AG20443 (cell line): ENCODE measurements around the gene C4orf46.
"Not testable (repeated sequence)": the region's sequence is repeated elsewhere in the genome, so short reads cannot be mapped to it uniquely, and the experiment has no call there.

ENCODE experiments used
- DNase-seq: peaks from one replicate; pipeline ENCODE4 v3.0.0; 2012; ENCODE audit warnings: low spot score, mixed read lengths

Gene C4orf46

DNA sequence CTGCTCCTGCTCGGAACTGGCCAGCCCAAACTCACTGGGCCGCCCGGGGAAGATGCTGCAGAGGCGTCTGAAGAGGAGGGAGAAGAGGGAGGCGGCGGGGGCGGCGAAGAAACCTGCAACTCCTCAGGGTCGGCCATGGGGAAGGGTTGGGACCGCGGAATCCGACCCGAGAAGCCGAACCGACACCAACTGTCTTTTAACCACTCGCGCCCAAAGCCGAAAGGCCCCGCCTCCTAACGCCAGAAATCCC is at the start of gene C4orf46:
C4orf46 (minus strand) TSS at position 223 of the 250 bp plus-strand sequence; CDS start at position 137, 86 bp downstream.
- DNase-seq = no peak

- DNase-seq = no peak
These were observed 44.1 kb upstream of the C4orf46 start for GRCh38 chr4:158715802-158716201.

DNA sequence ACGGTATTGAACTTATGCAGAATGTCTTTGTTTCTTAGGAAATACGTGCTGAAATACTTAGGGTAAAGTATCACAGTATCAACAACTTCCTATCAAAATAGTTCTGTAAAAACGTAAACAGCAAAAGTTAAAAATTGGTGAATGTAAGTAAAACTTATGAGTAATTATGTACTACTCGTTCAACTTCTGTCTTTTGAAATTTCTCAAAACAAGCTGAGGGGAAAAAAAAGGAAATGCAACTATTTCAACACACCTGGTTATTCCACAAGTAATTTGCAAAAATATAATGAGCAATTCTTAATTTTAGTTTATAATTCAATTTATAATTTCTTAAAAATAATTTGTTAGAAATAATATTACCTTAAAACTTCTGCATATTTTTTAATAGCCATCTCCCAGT is 43.2 kb upstream of the C4orf46 start:
- DNase-seq = no peak

DNA sequence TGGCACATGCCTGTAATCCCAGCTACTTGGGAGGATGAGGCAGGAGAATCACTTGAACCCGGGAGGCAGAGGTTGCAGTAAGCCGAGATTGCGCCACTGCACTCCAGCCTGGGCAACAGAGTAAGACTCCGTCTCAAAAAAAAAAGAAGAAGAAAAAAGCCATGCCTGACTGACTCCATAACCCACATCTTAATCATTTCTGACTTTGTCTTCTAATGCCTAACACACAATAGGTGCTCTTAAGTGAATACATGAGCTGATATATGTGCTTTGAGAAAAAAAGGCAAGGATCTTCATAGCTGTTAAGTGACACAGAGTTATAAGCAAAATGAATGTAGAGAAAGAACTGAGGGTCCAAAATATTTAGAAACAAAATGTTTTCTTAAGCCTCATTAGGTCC is 40.9 kb upstream of the C4orf46 start:
- not testable (repeated sequence) for DNase-seq

GRCh38 chr4:158710814-158711213 is 39.1 kb upstream of the C4orf46 start:
- DNase-seq = peak; percentile 20

GRCh38 chr4:158704274-158704673 is 32.6 kb upstream of the C4orf46 start:
- no peak for DNase-seq

- no peak for DNase-seq
These were observed 17.1 kb upstream of the C4orf46 start for GRCh38 chr4:158688813-158689212.

DNA sequence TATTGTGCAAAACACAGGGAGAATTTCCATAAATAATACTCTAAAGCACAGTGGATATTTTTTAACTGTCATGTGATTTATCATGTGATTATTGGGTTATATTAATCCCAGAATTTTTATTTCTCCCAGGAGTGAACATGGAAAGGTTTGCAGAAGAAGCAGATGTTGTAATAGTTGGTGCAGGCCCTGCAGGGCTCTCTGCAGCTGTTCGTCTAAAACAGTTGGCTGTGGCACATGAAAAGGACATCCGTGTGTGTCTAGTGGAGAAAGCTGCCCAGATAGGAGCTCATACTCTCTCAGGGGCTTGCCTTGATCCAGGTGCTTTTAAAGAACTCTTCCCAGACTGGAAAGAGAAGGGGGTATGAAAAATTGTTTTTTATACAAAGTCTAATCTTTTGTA is 10.4 kb upstream of the C4orf46 start:
- no peak for DNase-seq

DNA sequence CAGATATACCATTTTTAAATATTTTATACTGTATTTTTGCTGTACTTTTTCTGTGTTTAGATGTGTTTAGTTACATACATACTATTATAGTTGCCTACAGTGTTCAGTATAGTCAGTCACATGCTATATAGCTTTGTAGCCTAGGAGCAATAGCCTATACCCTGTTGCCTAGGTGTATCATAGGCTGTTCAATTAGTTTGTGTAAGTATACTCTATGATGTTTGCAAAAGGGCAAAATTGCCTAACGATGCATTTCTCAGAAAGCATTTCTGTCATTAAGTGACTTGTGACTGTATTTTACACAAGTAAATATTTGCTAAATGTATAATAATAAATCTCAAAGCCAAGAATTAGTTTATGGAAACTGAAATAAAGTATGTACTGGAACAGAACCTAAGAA is 9.9 kb upstream of the C4orf46 start:
- DNase-seq = no peak

DNA sequence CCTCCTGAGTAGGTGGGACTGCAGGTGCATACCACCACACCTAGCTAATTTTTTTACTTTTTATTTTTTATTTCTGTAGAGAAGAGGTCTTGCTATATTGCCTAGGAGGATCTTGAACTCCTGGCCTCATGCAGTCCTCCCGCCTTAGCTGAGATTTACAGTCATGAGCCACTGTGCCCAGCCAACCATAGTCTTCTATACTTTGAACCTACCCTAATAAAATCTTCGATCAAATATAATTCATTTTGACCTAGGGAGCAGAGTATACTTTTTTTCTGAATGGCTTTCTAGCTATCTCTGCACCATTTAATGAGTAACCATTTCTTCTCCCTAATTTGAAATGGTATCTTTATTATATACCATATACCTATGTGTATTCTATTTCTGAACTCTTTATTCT is 7.1 kb upstream of the C4orf46 start:
- DNase-seq = no peak

DNA sequence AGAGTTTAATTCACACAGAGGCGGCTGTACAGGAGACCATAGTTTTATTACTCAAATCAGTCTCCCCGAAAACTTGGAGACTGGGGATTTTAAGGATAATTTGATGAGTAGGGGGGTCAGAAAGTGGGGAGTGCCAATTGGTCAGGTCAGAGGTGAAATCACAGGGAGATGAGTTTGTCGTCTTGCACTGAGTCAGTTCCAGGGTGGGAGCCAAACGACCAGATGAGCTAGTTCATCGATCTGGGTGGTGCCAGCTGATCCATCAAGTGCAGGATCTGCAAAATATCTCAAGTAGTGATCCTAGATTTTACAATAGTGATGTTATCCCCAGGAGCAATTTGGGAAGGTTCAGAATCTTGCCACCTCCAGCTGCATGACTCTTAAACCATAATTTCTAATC is 4.4 kb upstream of the C4orf46 start:
- DNase-seq = no peak

- DNase-seq = no peak
These were observed 1.9 kb upstream of the C4orf46 start for GRCh38 chr4:158673633-158674032.

DNA sequence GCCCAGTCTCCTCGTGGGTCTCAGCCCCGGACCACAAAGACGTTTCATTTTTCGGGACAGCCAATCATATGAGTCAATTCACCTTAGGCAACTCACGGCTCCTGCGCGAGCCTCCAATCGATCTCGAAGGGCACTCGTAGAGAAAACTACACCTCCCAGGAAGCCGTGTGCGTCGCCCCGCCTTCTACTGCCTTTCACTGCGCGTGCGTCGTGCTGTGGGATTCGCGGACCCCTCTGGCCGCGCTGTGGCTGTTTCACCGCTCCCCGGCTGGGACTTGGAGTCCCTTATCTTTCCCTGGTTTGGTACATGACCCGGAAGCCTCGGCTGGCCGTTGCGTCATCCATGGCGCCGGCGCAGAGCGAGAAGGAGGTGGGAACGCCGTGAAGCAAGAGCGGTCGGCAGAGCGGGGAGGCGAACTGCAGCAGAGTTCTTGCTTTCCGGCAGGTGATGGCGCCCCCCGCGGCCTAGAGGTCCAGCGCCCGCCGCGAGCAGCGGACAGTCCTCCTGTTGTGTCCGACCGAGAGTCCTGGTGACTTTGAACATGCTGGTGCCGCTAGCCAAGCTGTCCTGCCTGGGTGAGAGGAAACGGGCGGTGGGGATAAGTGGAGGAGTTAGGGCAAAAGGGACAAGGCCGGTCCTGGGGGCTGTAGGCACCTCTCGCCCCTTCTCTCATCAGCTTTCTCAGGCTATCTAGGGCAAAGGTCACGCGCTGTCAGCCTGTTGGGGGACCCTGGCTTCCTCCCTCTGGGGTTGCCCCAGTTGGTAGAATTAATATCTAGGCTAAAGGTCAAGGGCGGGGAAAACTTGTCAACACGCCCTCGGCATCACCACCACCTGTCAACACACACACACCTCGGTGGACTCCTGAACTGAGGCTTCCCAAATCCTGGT is 474 bp upstream of the C4orf46 start, which contains the start of gene ETFDH:
ETFDH (plus strand) TSS at position 382 of the 892 bp plus-strand sequence; CDS start at position 543, 161 bp downstream.
- DNase-seq = peak; percentile 98

GRCh38 chr4:158670975-158671664 is 567 bp downstream of the C4orf46 start:
- DNase-seq = peak; percentile 66

DNA sequence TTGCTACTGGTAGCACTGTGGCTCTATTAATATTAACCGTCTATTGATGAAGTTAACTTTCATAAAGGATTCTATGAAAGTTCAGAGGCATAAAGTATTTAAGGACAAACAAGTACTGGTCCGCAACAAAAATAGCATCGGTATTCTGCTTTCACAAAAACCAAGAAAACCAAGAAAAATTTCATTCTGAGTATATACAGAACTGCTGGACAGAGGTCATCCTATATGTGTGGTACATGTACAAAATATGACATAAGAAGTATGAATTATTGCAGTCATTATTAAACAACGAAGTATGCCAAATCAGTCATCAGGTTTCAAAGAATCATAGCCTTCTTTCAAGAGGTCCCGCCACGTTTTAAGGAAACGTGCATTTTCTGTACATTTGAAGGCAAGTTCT is 2.4 kb downstream of the C4orf46 start:
- no peak for DNase-seq

DNA sequence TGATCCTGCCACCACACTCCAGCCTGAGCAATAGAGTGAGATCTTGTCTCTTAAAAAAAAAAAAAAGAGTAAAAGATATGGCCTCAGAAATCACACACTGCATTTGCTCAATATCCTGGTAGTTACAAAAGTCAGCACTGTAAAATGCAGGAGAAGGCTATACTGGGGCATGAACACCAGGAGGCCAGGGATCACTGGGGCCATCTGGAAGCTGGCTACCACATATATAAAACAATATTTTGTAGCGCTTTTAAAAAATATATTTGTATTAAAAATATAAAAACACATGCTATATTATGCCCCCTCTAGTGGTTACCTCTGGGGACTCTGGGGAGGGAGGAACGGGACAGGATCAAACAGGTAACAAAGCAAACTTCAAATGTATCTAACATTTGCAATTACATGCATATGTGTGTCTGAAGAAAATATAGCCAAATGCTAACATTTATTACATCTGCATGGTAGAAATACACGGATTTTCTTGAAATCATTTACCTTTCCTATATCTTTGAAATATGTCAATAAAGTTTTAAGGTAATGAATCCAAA is 4.0 kb downstream of the C4orf46 start:
- peak; percentile 50 for DNase-seq

DNA sequence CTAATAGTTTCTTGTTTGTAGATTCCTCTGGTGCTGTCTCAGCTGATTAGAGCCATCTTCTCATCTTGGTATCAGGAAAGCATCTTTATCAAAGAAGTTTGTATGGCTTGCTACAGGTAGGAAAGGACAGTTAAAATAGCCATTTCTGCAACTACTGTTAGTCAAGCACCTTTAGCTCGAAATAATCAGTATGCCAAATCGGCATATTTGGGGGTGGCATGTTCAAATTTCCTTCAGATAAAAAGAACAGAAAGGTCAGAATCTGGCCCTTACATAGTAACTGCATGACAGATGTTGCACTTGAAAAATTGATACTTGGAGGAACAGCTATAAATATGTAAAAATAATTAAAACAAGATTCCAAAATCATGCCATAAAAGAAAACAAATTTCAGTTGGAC is 4.8 kb downstream of the C4orf46 start:
- no peak for DNase-seq

GRCh38 chr4:158664806-158665205 is 6.9 kb downstream of the C4orf46 start:
- no peak for DNase-seq

GRCh38 chr4:158663707-158664625 is 7.7 kb downstream of the C4orf46 start:
- not testable (repeated sequence) for DNase-seq

DNA sequence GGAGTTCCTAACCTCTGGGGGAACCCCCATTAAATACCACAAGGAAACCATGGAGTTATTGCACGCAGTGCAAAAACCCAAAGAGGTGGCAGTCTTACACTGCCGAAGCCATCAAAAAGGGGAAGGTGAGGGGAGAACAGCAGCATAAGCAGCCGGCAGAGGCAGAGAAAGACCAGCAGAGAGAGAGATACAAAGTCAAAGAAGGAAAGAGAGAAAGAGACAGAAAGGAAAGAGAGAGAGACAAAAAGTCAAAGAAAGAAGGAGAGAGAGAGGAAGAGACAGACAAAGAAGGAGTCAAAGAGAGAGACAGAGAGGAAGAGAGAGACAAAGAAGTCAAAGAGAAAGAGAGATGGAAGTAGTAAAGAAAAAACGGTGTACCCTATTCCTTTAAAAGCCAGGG is 8.4 kb downstream of the C4orf46 start:
- not testable (repeated sequence) for DNase-seq

- DNase-seq = no peak
These were observed 14.4 kb downstream of the C4orf46 start for GRCh38 chr4:158657291-158657690.

- DNase-seq = no peak
These were observed 15.2 kb downstream of the C4orf46 start for GRCh38 chr4:158656439-158656838.
